Gastroesophageal sphincter (tissue), 3 donors: ENCODE data around the gene PTPRN2.
"Not testable (repeated sequence)": the region's sequence is repeated elsewhere in the genome, so short reads cannot be mapped to it uniquely, and the experiment has no call there.

Experiments used
- CTCF ChIP-seq, 4 experiments: fragments of 200-600 bp in 2 of 4; fragments of 450-650 bp in 2 of 4; sonication (generic) in 1 of 4; IDR thresholded peaks; one replicate each; pipeline ENCODE4 v1.5.1; 2017 to 2019; ENCODE audit warnings: antibody characterized with exemption in 4 of 4, mild to moderate bottlenecking in 2 of 4, moderate library complexity in 2 of 4
- POLR2A ChIP-seq, 2 donors: fragments of 450-650 bp; IDR thresholded peaks; one replicate each; pipeline ENCODE4 v1.6.1; 2017; ENCODE audit warnings: antibody characterized with exemption in 2 of 2, mild to moderate bottlenecking in 2 of 2, moderate library complexity in 1 of 2

- TF ChIP-seq POLR2A, CTCF (IDR thresholded peaks at IDR 0.05): not testable (repeated sequence)
Observed at GRCh38 chr7:158376146-158376838, 211.3 kb downstream of the PTPRN2 start.
